WTC11 (cell line): ENCODE results near the gene ROR2.

Experiments used
- CREM ChIP-seq: sonication (generic); formaldehyde crosslinking; IDR thresholded peaks from 2 replicates; pipeline ENCODE4 v1.8.1; 2022; ENCODE audit warnings: mild to moderate bottlenecking, missing genetic modification reagents, moderate library complexity
- CTCF ChIP-seq: fragments of 200-600 bp; IDR thresholded peaks from 2 replicates; pipeline ENCODE4 v1.8.0; 2022; ENCODE audit warnings: antibody characterized with exemption
- TF ChIP-seq, protein P1 (sequence below): sonication (generic); formaldehyde crosslinking; IDR thresholded peaks from 2 replicates; pipeline ENCODE4 v1.8.1; 2023; ENCODE audit warnings: mild to moderate bottlenecking, missing genetic modification reagents, moderate library complexity

- TF ChIP-seq, protein P1, sequence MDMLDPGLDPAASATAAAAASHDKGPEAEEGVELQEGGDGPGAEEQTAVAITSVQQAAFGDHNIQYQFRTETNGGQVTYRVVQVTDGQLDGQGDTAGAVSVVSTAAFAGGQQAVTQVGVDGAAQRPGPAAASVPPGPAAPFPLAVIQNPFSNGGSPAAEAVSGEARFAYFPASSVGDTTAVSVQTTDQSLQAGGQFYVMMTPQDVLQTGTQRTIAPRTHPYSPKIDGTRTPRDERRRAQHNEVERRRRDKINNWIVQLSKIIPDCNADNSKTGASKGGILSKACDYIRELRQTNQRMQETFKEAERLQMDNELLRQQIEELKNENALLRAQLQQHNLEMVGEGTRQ: no peak
- TF ChIP-seq CTCF (no peak), CREM (CRISPR knock-in tag) (no peak)
Observed at GRCh38 chr9:91818647-91819403, 131.2 kb downstream of the ROR2 start.
